BLaER1 (cell line): ENCODE measurements around the gene UCN2.
A peak's percentile ranks its signal among the peaks of the same experiment; 100 is the strongest.
"Not testable (repeated sequence)": the region's sequence is repeated elsewhere in the genome, so short reads cannot be mapped to it uniquely, and the experiment has no call there.

Experiments
- H3K27ac ChIP-seq: shearing (Covaris generic); formaldehyde crosslinking; 2 replicates; pipeline ENCODE4 v1.8.1; 2022
- H3K27me3 ChIP-seq: shearing (Covaris generic); formaldehyde crosslinking; 2 replicates; pipeline ENCODE4 v1.8.1; 2022
- H3K36me3 ChIP-seq: shearing (Covaris generic); formaldehyde crosslinking; 2 replicates; pipeline ENCODE4 v1.8.1; 2022
- H3K4me1 ChIP-seq: shearing (Covaris generic); formaldehyde crosslinking; 2 replicates; pipeline ENCODE4 v1.8.1; 2022
- H3K4me2 ChIP-seq: shearing (Covaris generic); formaldehyde crosslinking; 2 replicates; pipeline ENCODE4 v1.8.1; 2022
- H3K4me3 ChIP-seq: shearing (Covaris generic); formaldehyde crosslinking; 2 replicates; pipeline ENCODE4 v1.8.1; 2022
- H3K9ac ChIP-seq: shearing (Covaris generic); formaldehyde crosslinking; 2 replicates; pipeline ENCODE4 v1.8.1; 2022
- H3K9me3 ChIP-seq: shearing (Covaris generic); formaldehyde crosslinking; 2 replicates; pipeline ENCODE4 v1.8.1; 2022
- H4K20me1 ChIP-seq: shearing (Covaris generic); formaldehyde crosslinking; 2 replicates; pipeline ENCODE4 v1.8.1; 2022
- Cebpa-rat ChIP-seq: shearing (Covaris generic); IDR thresholded peaks from 2 replicates; pipeline ENCODE4 v1.8.1; 2022

UCN2 gene

GRCh38 chr3:48555231-48555948 is 8.2 kb downstream of the UCN2 start:
- H4K20me1 ChIP-seq = peaks cover 7% of the 10 kb centered on the region; the same call in 1 of the 2 replicates
- peaks cover 91% of the 10 kb centered on the region for H3K4me1 ChIP-seq
- H3K27ac ChIP-seq = peak overlapping the region; percentile 78
- peak overlapping the region; percentile 77 for H3K4me3 ChIP-seq
- H3K4me2 ChIP-seq = peak overlapping the region; percentile 98
- no peaks in the 10 kb centered on the region for H3K27me3 ChIP-seq
- peaks cover 15% of the 10 kb centered on the region for H3K36me3 ChIP-seq
- no peaks in the 10 kb centered on the region for H3K9me3 ChIP-seq
- no peak for TF ChIP-seq Cebpa-rat
- peak overlapping the region; percentile 66 for H3K9ac ChIP-seq

GRCh38 chr3:48553886-48554845 is 9.4 kb downstream of the UCN2 start:
- no peaks in the 10 kb centered on the region for H3K27me3 ChIP-seq
- H3K27ac ChIP-seq = peak overlapping the region; percentile 78
- peaks cover 19% of the 10 kb centered on the region; the same call in 1 of the 2 replicates for H4K20me1 ChIP-seq
- H3K9me3 ChIP-seq = no peaks in the 10 kb centered on the region
- H3K4me3 ChIP-seq = peak overlapping the region; percentile 77
- TF ChIP-seq Cebpa-rat = no peak
- H3K4me1 ChIP-seq = peaks cover 91% of the 10 kb centered on the region
- H3K4me2 ChIP-seq = peak overlapping the region; percentile 98
- peaks cover 27% of the 10 kb centered on the region for H3K36me3 ChIP-seq
- peak overlapping the region; percentile 66 for H3K9ac ChIP-seq

GRCh38 chr3:48553361-48553760 is 10.2 kb downstream of the UCN2 start:
- no peak for TF ChIP-seq Cebpa-rat
- Histone ChIP-seq H4K20me1 (peaks cover 24% of the 10 kb centered on the region; the same call in 1 of the 2 replicates), H3K27ac (peak overlapping the region; percentile 78), H3K27me3 (no peaks in the 10 kb centered on the region), H3K4me2 (peak overlapping the region; percentile 98), H3K36me3 (peaks cover 35% of the 10 kb centered on the region), H3K9ac (peak overlapping the region; percentile 66), H3K4me3 (peak overlapping the region; percentile 77), H3K4me1 (peaks cover 91% of the 10 kb centered on the region), H3K9me3 (no peaks in the 10 kb centered on the region)

DNA sequence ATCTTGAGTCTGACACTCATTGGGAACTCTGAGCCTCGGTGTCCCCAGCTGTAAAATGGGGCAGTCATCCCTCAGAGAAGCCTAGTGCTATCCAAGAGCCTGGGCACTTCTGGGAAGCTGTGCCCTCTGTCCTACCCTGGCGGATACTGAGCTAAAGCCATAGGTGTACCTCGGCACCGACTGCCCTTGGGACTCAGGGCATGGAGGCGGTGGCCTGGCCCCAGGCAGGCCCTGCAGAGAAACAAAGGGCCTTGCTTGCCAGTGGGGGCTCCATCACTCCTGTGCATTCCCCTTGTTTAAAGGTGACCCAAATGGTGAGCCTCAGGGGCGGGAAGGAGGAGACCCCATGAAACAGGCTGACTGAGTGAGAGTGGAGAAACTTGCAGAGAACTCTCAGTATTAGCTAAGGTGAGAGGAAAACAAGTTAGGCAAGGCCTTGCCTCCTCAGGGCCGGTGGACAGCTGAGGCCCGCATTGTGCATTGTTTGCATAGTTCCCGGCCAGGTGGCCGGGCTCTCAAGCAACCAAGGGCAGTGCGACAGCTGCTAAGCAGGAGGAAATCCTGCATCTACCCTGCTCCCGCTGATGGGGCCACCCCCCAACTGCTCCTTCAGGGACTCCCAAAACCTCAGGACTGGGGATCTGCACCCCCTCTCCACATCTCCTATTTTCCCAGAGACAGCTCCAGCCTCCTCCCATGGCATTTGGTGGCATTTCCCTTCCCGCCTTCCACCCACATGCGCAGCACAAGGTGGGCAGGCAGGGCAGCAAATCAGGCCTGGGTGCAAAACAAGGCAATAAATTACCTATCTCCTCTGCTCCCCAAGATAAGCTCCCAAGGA is 11.2 kb downstream of the UCN2 start:
- Histone ChIP-seq H3K4me2 (peak overlapping the region; percentile 98), H4K20me1 (peaks cover 30% of the 10 kb centered on the region; the same call in 1 of the 2 replicates), H3K9ac (peak overlapping the region; percentile 66), H3K36me3 (peaks cover 45% of the 10 kb centered on the region), H3K4me3 (peak overlapping the region; percentile 77), H3K9me3 (no peaks in the 10 kb centered on the region), H3K27me3 (no peaks in the 10 kb centered on the region), H3K27ac (peak overlapping the region; percentile 78), H3K4me1 (peaks cover 91% of the 10 kb centered on the region)
- no peak for TF ChIP-seq Cebpa-rat

DNA sequence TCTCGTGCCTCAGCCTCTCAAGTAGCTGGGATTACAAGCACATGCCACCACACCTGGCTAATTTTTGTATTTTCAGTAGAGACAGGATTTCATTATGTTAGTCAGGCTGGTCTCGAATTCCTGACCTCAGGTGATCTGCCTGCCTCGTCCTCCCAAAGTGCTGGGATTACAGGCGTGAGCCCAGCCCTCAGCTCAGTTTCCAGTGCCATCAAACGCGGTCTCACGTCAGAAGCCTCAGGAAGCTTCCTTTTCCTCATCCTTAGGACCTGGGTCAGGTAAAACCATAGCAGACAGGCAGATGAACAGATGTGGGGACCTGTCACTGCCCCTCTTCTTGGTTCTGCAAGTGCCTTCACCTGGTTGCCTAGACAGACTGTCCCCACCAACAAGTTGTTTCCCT is 11.9 kb downstream of the UCN2 start:
- not testable (repeated sequence) for H3K4me3 ChIP-seq, H3K9me3 ChIP-seq, H3K27me3 ChIP-seq
- Histone ChIP-seq H3K4me2 (peak overlapping the region; percentile 98), H3K27ac (peak overlapping the region; percentile 78), H3K36me3 (peaks cover 52% of the 10 kb centered on the region), H3K9ac (peak overlapping the region; percentile 66; the same call in 1 of the 2 replicates), H3K4me1 (peaks cover 96% of the 10 kb centered on the region), H4K20me1 (peaks cover 30% of the 10 kb centered on the region; the same call in 1 of the 2 replicates)

GRCh38 chr3:48548729-48549705 is 14.6 kb downstream of the UCN2 start:
- H3K36me3 ChIP-seq = peaks cover 77% of the 10 kb centered on the region
- H3K4me3 ChIP-seq = no peak overlapping the region
- peaks cover 100% of the 10 kb centered on the region for H3K4me1 ChIP-seq
- H3K4me2 ChIP-seq = peak overlapping the region; percentile 98
- no peaks in the 10 kb centered on the region for H3K9me3 ChIP-seq
- peak overlapping the region; percentile 56 for H3K9ac ChIP-seq
- no peak for TF ChIP-seq Cebpa-rat
- H4K20me1 ChIP-seq = peaks cover 30% of the 10 kb centered on the region; the same call in 1 of the 2 replicates
- H3K27ac ChIP-seq = peak overlapping the region; percentile 78
- no peaks in the 10 kb centered on the region for H3K27me3 ChIP-seq

DNA sequence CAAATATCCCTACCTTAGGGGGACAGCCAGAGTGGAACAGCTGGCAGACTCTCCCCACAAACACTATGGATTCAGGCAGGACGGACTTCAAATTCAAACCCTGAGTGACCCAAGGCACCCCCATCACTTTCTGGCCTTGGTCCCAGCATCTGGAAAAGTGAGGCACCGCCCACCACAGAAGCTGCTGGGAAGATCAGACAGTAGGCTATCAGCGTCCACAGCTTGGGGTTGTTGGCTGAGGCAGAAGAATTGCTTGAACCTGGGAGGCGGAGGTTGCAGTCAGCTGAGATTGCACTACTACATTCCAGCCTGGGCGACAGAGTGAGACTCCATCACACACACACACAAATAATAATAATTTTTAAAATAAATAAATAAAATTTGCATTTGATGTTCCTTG is 15.5 kb downstream of the UCN2 start:
- Histone ChIP-seq H3K36me3 (peaks cover 77% of the 10 kb centered on the region), H3K27ac (no peak overlapping the region), H3K4me3 (no peak overlapping the region), H3K9ac (no peak overlapping the region), H4K20me1 (peaks cover 38% of the 10 kb centered on the region; the same call in 1 of the 2 replicates), H3K4me2 (no peak overlapping the region; the same call in 1 of the 2 replicates), H3K4me1 (peaks cover 100% of the 10 kb centered on the region), H3K9me3 (no peaks in the 10 kb centered on the region), H3K27me3 (no peaks in the 10 kb centered on the region)
- no peak for TF ChIP-seq Cebpa-rat

DNA sequence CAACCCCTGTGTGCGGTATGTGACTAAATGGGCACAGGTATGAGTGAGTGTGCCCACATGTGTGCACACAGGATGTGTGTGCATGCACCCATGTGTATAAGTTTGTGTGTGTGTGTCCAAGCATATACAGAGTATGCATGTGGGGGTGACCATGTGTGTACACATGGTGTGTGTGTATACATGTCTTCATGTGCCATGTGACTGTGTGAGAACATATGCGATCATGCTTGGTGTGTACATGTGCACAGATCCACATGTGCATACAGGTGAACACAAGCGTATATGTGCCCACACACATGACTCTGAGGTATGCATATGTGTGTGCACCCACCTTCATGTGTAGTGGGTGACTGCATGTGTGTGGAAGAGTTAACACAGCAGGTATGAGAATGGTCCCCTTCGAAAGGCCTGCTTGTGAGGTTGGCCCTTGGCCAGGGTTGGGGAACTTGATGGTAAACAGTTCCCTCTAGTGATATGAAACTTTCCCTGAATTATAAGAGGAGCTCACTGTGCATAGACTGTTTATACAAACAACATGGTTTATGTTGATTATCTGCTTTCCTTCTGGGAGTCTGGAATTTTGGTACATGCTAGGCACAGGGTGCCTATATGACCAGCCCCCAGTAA is 17.3 kb downstream of the UCN2 start:
- H3K27ac ChIP-seq = no peak overlapping the region
- H4K20me1 ChIP-seq = peaks cover 48% of the 10 kb centered on the region; the same call in 1 of the 2 replicates
- peak overlapping the region; percentile 83; the same call in 1 of the 2 replicates for H3K4me2 ChIP-seq
- H3K4me3 ChIP-seq = no peak overlapping the region
- TF ChIP-seq Cebpa-rat = no peak
- H3K4me1 ChIP-seq = peaks cover 100% of the 10 kb centered on the region
- H3K9ac ChIP-seq = no peak overlapping the region
- no peaks in the 10 kb centered on the region for H3K27me3 ChIP-seq
- H3K9me3 ChIP-seq = no peaks in the 10 kb centered on the region
- H3K36me3 ChIP-seq = peaks cover 86% of the 10 kb centered on the region
